Keratinocyte (primary cell): ENCODE data around the gene ITGB4. TPM values are rescaled to one million over a fixed set of nuclear protein-coding genes. Genes with fewer than 3 reads are reported as not detected.
A peak's percentile ranks its signal among the peaks of the same experiment; 100 is the strongest.

Experiments used
- DNase-seq: peaks from one replicate; pipeline ENCODE4 v3.0.0-alpha.2; 2011; ENCODE audit warnings: low read depth, missing footprints, low spot score
- FAIRE-seq: peaks from 2 replicates; lab custom pipeline; 2011; peaks lifted over from hg19 to GRCh38; lab: Jason Lieb, UNC
- H2AFZ ChIP-seq: 2 replicates; pipeline ENCODE4 v1.6.0; 2012; ENCODE audit warnings: low read length, control low read depth, inconsistent platforms; ENCODE audit not compliant: control insufficient read depth
- H3K27ac ChIP-seq: 2 replicates; pipeline ENCODE4 v1.5.1; 2011; ENCODE audit warnings: low read length; ENCODE audit not compliant: control insufficient read depth, insufficient read depth
- H3K27me3 ChIP-seq: 3 replicates; pipeline ENCODE4 v1.6.0; 2011; ENCODE audit warnings: low read length; ENCODE audit not compliant: control insufficient read depth, insufficient read depth; ENCODE audit errors: extremely low read depth
- H3K36me3 ChIP-seq, 2 experiments: 2 replicates in 1 of 2; 3 replicates in 1 of 2; pipeline ENCODE4 v1.5.1; 2011; ENCODE audit warnings: low read length in 2 of 2, mild to moderate bottlenecking in 1 of 2; ENCODE audit not compliant: control insufficient read depth in 2 of 2, insufficient read depth in 2 of 2; ENCODE audit errors: extremely low read depth in 1 of 2
- H3K4me1 ChIP-seq: 3 replicates; pipeline ENCODE4 v1.5.1; 2011; ENCODE audit warnings: low read length; ENCODE audit not compliant: control insufficient read depth, insufficient read depth; ENCODE audit errors: extremely low read depth
- H3K4me2 ChIP-seq: 3 replicates; pipeline ENCODE4 v1.6.0; 2011; ENCODE audit warnings: low read depth, low read length; ENCODE audit not compliant: control insufficient read depth, insufficient read depth; ENCODE audit errors: extremely low read depth
- H3K4me3 ChIP-seq, 3 experiments: fragments of 200-600 bp in 1 of 3; sonication (generic) in 1 of 3; 2 replicates in 2 of 3; 3 replicates in 1 of 3; pipeline ENCODE4 v1.5.1; 2011 to 2016; ENCODE audit warnings: low read length in 3 of 3, mild to moderate bottlenecking in 3 of 3, control low read depth in 2 of 3, inconsistent platforms in 1 of 3, low read depth in 1 of 3, mixed read lengths in 1 of 3, mixed run types in 1 of 3, moderate library complexity in 1 of 3; ENCODE audit not compliant: control insufficient read depth in 2 of 3, insufficient read depth in 2 of 3; ENCODE audit errors: extremely low read depth in 1 of 3
- H3K79me2 ChIP-seq: 2 replicates; pipeline ENCODE4 v1.6.0; 2012; ENCODE audit warnings: low read length; ENCODE audit not compliant: control insufficient read depth, insufficient read depth
- H3K9ac ChIP-seq: 3 replicates; pipeline ENCODE4 v1.6.0; 2011; ENCODE audit warnings: low read length; ENCODE audit not compliant: control insufficient read depth, insufficient read depth; ENCODE audit errors: extremely low read depth
- H3K9me1 ChIP-seq: 3 replicates; pipeline ENCODE4 v1.6.0; 2011; ENCODE audit warnings: low read length; ENCODE audit not compliant: control insufficient read depth, insufficient read depth; ENCODE audit errors: extremely low read depth
- H3K9me3 ChIP-seq: 2 replicates; pipeline ENCODE4 v1.5.1; 2012; ENCODE audit warnings: low read depth, low read length; ENCODE audit not compliant: control insufficient read depth
- H4K20me1 ChIP-seq: 3 replicates; pipeline ENCODE4 v1.6.0; 2011; ENCODE audit warnings: low read length; ENCODE audit not compliant: control insufficient read depth, insufficient read depth; ENCODE audit errors: extremely low read depth
- EZH2 ChIP-seq: IDR thresholded peaks from one replicate; pipeline ENCODE4 v1.6.1; 2012; ENCODE audit warnings: inconsistent platforms, mild to moderate bottlenecking, low read length, moderate library complexity
- dilution Hi-C: fragments of 300-500 bp; cut with MboI; formaldehyde crosslinking; loops from one replicate; pipeline ENCODE4 v1.7.0; 2020; ENCODE audit warnings: low sequenced_read_pairs; ENCODE audit not compliant: extremely low pct_ligation_motif_present
- polyA plus RNA-seq, 5 experiments: library from polyadenylated mRNA; depleted of rRNA in 3 of 5; stranded (reverse) in 3 of 5; stranded (forward) in 1 of 5; unstranded in 1 of 5; fragments of >200 nt; gene quantifications; 1 replicate in 1 of 5; 2 replicates in 3 of 5; 3 replicates in 1 of 5; pipeline versions ENCODE4 v1.2.1 to v1.2.3, GENCODE V29; 2011 to 2012; ENCODE audit warnings: missing spikeins in 2 of 5, low read depth in 1 of 5, low replicate concordance in 1 of 5
- TF ChIP-seq, protein P1 (sequence below), 3 experiments: IDR thresholded peaks in 1 of 3; conservative IDR thresholded peaks in 1 of 3; optimal IDR thresholded peaks in 1 of 3; 2 replicates in 2 of 3; 3 replicates in 1 of 3; pipeline versions ENCODE3 to v1.5.1; 2011; ENCODE audit warnings: low read length in 3 of 3, mild to moderate bottlenecking in 3 of 3, moderate library complexity in 2 of 3, control low read depth in 1 of 3, inconsistent platforms in 1 of 3; ENCODE audit not compliant: insufficient read depth in 2 of 3; ENCODE audit errors: extremely low read depth in 1 of 3

The ITGB4 gene
- polyA plus RNA-seq, 1 donor (not counting 4 experiments of a cell fraction or from before 2014, with no cell fraction given) = 761 TPM

GRCh38 chr17:75679706-75680211, 41.5 kb upstream of the ITGB4 start:
- H3K36me3 ChIP-seq = peaks cover 5 to 17% of the 10 kb centered on the region in 2 experiments
- H4K20me1 ChIP-seq = no peaks in the 10 kb centered on the region
- no peak overlapping the region for H3K4me3 ChIP-seq
- TF ChIP-seq, protein P1, sequence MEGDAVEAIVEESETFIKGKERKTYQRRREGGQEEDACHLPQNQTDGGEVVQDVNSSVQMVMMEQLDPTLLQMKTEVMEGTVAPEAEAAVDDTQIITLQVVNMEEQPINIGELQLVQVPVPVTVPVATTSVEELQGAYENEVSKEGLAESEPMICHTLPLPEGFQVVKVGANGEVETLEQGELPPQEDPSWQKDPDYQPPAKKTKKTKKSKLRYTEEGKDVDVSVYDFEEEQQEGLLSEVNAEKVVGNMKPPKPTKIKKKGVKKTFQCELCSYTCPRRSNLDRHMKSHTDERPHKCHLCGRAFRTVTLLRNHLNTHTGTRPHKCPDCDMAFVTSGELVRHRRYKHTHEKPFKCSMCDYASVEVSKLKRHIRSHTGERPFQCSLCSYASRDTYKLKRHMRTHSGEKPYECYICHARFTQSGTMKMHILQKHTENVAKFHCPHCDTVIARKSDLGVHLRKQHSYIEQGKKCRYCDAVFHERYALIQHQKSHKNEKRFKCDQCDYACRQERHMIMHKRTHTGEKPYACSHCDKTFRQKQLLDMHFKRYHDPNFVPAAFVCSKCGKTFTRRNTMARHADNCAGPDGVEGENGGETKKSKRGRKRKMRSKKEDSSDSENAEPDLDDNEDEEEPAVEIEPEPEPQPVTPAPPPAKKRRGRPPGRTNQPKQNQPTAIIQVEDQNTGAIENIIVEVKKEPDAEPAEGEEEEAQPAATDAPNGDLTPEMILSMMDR (optimal IDR thresholded peaks at IDR 0.05 in 1 of 3, IDR thresholded peaks at IDR 0.05 in 1 of 3, conservative IDR thresholded peaks at IDR 0.05 in 1 of 3; ENCODE audit: extremely low read depth in 1 of 3, insufficient read depth in 2 of 3, low read length in 3 of 3) = peak; percentile 31 to 71 (median 71)
- no peak for TF ChIP-seq EZH2
- peaks cover 49% of the 10 kb centered on the region for H3K4me1 ChIP-seq
- no peaks in the 10 kb centered on the region for H3K9me1 ChIP-seq
- peak overlapping the region; percentile 72 for H3K27ac ChIP-seq
- H2AFZ ChIP-seq = no peak overlapping the region
- no peaks in the 10 kb centered on the region for H3K27me3 ChIP-seq
- no peaks in the 10 kb centered on the region for H3K9me3 ChIP-seq
- H3K9ac ChIP-seq = peak overlapping the region; percentile 66
- dilution Hi-C loops = loop anchor here (10.0 kb wide), 1 partner anchor 45 kb away; the partner anchor contains the start of gene ITGB4
- DNase-seq = no peak
- FAIRE-seq = peak; percentile 78
- H3K4me2 ChIP-seq = peak overlapping the region; percentile 55
- H3K79me2 ChIP-seq = peaks cover 70% of the 10 kb centered on the region

DNA sequence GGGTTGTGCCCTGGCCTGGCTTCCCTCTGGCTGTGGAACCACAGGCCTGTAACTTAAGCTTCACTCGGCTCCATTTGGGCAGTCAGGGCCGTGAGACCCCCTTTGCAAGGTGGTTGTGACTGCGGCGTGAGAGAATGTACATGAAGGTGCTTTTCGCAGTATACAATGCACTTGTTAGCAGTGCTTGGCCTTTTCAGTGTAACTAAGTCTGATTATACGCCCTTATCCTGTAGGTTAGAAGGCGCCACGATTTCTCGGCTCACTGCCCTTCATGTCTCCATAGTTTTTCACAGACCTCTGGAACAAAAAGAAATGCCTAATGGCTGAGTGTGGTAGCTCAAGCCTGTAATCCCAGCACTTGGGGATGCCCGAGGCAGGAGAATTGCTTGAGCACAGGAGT, 40.8 kb upstream of the ITGB4 start:
- Histone ChIP-seq H3K79me2 (peaks cover 66% of the 10 kb centered on the region), H3K4me1 (peaks cover 55% of the 10 kb centered on the region), H3K36me3 (peaks cover 5 to 17% of the 10 kb centered on the region in 2 experiments), H3K27me3 (no peaks in the 10 kb centered on the region), H3K9me1 (no peaks in the 10 kb centered on the region), H3K4me2 (peak overlapping the region; percentile 55), H2AFZ (no peak overlapping the region), H3K4me3 (no peak overlapping the region), H4K20me1 (no peaks in the 10 kb centered on the region), H3K27ac (peak overlapping the region; percentile 72), H3K9me3 (no peaks in the 10 kb centered on the region), H3K9ac (peak overlapping the region; percentile 66)
- FAIRE-seq (no peak), DNase-seq (no peak)
- TF ChIP-seq, protein P1 (optimal IDR thresholded peaks at IDR 0.05 in 1 of 3, IDR thresholded peaks at IDR 0.05 in 1 of 3, conservative IDR thresholded peaks at IDR 0.05 in 1 of 3; ENCODE audit: extremely low read depth in 1 of 3, insufficient read depth in 2 of 3, low read length in 3 of 3) = no peak
- TF ChIP-seq EZH2 = no peak
- dilution Hi-C loops = no loop called here
